ENCODE results near the gene CACNG4.
A peak's percentile ranks its signal among the peaks of the same experiment; 100 is the strongest.

Gene CACNG4

DNA sequence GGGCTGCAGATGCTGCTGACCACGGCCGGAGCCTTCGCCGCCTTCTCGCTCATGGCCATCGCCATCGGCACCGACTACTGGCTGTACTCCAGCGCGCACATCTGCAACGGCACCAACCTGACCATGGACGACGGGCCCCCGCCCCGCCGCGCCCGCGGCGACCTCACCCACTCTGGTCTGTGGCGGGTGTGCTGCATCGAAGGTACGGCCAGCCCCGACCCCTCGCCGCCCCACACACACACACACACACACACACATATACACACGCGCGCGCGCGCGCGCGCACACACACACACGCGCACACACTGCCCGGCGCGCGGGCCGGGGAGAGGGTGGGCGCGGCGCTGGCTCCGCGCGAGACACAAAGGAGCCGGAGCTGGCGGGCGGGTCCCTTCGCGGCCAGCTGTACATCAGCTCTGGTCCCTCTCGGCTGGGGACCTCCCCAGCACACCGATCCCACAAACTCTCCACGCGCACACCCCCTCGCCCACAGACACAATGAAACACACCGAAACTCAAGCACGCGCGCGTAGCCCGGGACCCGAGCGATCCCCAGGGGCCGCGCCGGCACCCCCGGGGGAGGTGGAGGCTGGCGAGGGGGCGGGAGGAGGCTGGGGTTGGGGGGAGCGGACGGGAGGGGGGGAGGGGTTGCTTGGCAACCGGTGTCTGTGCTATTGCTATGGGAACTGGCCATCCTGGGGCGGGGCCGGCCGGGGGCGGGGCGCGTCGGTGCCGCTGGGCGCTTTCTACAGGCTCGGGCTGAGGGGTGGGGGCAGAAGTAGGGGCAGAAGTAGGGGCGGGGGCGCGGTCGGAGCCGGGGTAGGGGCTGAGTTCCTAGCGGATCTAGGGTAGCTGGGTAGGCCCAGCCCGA, 658 bp downstream of the CACNG4 start:
- TF ChIP-seq, protein P1, sequence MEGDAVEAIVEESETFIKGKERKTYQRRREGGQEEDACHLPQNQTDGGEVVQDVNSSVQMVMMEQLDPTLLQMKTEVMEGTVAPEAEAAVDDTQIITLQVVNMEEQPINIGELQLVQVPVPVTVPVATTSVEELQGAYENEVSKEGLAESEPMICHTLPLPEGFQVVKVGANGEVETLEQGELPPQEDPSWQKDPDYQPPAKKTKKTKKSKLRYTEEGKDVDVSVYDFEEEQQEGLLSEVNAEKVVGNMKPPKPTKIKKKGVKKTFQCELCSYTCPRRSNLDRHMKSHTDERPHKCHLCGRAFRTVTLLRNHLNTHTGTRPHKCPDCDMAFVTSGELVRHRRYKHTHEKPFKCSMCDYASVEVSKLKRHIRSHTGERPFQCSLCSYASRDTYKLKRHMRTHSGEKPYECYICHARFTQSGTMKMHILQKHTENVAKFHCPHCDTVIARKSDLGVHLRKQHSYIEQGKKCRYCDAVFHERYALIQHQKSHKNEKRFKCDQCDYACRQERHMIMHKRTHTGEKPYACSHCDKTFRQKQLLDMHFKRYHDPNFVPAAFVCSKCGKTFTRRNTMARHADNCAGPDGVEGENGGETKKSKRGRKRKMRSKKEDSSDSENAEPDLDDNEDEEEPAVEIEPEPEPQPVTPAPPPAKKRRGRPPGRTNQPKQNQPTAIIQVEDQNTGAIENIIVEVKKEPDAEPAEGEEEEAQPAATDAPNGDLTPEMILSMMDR (conservative IDR thresholded peaks at IDR 0.05), result no peak
- TF ChIP-seq ZFX (IDR thresholded peaks at IDR 0.05), result no peak
- no peak overlapping the region for H3K27ac ChIP-seq

DNA sequence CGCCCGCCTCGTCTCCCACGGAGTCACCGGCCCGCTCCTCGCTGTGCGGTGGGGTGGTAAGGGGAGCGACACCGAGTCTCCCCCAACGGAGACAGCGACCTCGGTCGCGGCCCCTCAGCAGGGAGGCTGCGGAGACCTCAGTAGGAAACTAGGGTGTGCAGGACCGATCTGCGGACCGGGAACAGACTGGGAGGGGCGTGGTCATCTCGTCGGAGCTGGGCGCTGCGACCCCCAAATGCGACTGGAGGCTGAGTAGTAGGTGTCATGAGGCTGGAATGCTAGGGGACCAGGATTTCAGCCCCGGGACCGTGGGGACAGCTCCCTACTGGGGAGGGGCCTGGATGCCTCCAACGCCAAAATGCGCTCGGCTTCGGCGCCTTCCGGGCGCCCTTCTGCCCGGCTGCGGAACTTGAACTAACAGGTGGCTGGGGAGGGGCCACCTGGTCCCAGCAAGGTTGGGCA, 1.3 kb downstream of the CACNG4 start:
- no peak overlapping the region for H3K27ac ChIP-seq
- TF ChIP-seq, protein P1 (conservative IDR thresholded peaks at IDR 0.05), result no peak
- TF ChIP-seq ZFX (IDR thresholded peaks at IDR 0.05), result no peak

DNA sequence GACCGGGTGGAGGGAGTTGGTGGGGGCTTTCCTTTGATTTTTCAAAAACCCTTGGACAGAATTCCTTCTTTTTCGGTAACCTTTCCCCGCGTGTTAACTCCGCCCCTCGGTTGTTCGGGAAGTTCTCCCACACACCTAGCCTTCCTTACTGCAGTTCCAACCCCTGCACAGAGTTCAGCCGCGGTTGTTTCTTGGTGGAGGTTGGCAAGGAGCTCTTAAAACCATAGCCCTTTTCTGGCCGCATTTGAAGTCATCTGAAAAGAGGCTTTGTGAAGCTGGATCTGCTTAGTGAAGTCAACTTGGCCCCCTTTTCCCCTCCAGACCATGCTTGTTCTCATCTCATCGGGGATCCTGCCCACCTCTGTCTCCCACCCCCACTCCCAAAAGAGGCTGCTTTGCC, 1.8 kb downstream of the CACNG4 start:
- no peak overlapping the region for H3K27ac ChIP-seq
- TF ChIP-seq, protein P1 (conservative IDR thresholded peaks at IDR 0.05), result no peak
- TF ChIP-seq ZFX (IDR thresholded peaks at IDR 0.05), result no peak

DNA sequence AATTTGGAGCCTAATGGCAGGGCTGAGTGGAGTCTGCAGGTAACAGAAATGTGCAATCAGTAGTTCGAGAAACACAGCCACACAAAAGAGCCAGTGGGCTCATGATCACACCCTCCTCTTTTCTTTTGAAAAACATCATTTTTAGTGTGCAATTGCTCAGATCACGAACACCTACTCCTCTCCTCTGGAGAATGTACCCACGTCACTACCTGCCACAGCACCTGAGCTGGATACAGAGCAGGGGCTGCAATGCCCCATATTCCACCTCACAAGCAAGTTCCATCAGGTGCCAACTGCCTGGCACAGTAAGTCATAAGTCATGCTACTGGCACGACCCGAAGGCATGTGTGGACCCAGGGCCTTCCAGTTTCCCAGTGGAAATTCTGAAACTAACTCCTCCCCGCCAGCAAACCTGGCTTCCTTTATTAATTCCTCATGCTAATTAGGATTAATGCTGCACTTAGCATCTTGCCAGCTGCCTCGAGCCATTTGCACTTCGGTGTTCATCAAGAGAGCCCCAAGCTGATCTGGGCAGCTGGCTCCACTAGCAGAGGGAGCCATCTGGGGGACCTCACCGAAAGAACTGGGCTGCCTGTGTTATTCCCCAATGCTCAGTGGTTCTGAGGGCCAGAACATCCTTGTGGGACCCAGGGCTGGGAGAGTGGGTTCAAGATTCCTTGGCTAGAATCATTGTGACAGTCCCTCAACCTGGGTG, 2.4 kb downstream of the CACNG4 start:
- peak overlapping the region; percentile 58 for H3K27ac ChIP-seq
- TF ChIP-seq ZFX (IDR thresholded peaks at IDR 0.05), result no peak
- TF ChIP-seq, protein P1 (conservative IDR thresholded peaks at IDR 0.05), result no peak

DNA sequence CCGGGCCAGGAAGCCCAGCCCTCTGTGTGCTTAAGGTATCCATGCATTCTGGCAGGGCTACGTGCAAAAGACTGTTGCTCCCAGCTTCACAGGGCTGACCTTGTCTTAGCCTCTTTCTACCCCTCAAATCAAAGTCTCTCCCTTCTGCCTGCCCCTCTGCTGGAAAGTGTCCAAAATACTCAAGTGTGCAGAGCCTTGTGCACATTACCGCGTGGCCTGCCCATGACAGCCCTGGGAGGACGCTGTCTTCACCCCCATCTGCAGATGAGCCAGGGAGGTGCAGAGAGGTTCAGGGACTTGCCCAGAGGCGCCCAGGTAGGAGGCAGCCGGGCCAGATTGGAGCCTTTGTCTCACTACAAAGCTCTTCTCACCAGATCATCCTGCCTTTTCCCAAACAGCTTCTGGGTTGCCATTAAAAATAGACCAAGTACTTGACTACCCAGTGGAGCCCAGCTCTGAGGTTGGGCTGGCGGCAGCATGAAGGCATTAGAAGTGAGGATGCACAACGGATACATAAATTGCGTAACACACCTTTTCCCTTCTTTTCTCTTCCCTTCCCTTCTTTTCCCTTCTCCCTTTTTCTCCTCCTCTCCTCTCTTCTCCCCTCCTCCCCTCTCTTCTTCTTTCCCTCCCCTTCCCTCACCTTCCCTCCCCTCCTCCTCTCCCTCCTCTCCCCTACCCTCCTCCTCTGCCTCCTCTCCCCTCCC, 3.5 kb downstream of the CACNG4 start:
- peak overlapping the region; percentile 58 for H3K27ac ChIP-seq
- TF ChIP-seq, protein P1 (conservative IDR thresholded peaks at IDR 0.05), result no peak
- no peak for TF ChIP-seq ZFX (IDR thresholded peaks at IDR 0.05)

DNA sequence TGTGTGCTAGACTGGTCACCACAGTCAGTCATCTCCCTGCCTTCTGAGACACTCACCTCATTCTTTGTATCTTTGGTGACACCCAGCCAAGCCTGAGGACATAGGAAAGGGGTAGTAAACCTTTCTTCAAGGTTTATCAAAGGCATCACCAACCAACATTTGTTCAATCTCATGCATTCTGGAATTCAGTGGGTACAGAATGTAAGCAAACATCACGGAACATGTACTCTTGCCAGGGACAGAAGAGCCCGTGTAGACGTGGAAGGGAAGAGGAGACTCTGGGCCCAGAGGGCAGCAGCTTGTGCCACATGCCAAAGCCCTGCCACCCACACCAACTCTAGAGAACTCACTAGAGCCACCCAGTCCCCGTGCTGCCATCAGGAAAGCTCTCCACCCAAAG, 4.4 kb downstream of the CACNG4 start:
- TF ChIP-seq ZFX (IDR thresholded peaks at IDR 0.05), result no peak
- TF ChIP-seq, protein P1 (conservative IDR thresholded peaks at IDR 0.05), result no peak
- H3K27ac ChIP-seq, result peak overlapping the region; percentile 88

Measured in C4-2B (cell line).